A204.1 (cell line): ENCODE results near the gene MRI1.
A peak's percentile ranks its signal among the peaks of the same experiment; 100 is the strongest.
"Not testable (repeated sequence)": the region's sequence is repeated elsewhere in the genome, so short reads cannot be mapped to it uniquely, and the experiment has no call there.

ENCODE experiments used
- FAIRE-seq: peaks from 2 replicates; lab custom pipeline; 2012; peaks lifted over from hg19 to GRCh38; lab: Jason Lieb, UNC

Gene MRI1

GRCh38 chr19:13764101-13764807, at the start of gene MRI1:
MRI1 (plus strand) TSS chr19:13764522; CDS start chr19:13764589, 67 bp downstream.
- FAIRE-seq = no peak

- FAIRE-seq = no peak
Measured at GRCh38 chr19:13717194-13717643, 47.1 kb upstream of the MRI1 start.

GRCh38 chr19:13718733-13719132, 45.6 kb upstream of the MRI1 start:
- FAIRE-seq = no peak

GRCh38 chr19:13722146-13722545, 42.2 kb upstream of the MRI1 start:
- FAIRE-seq = no peak

- FAIRE-seq = no peak
Measured at GRCh38 chr19:13723206-13723605, 41.1 kb upstream of the MRI1 start.

- no peak for FAIRE-seq
Measured at GRCh38 chr19:13726323-13726722, 38.0 kb upstream of the MRI1 start.

GRCh38 chr19:13727798-13728197, 36.5 kb upstream of the MRI1 start:
- FAIRE-seq = no peak

GRCh38 chr19:13729859-13730258, 34.5 kb upstream of the MRI1 start:
- peak; percentile 54 for FAIRE-seq

GRCh38 chr19:13731147-13731964, 33.0 kb upstream of the MRI1 start:
- FAIRE-seq = peak; percentile 88

GRCh38 chr19:13732337-13732736, 32.0 kb upstream of the MRI1 start:
- no peak for FAIRE-seq

GRCh38 chr19:13734751-13735150, 29.6 kb upstream of the MRI1 start:
- FAIRE-seq = no peak

GRCh38 chr19:13738073-13738472, 26.2 kb upstream of the MRI1 start:
- no peak for FAIRE-seq

GRCh38 chr19:13741893-13742292, 22.4 kb upstream of the MRI1 start:
- no peak for FAIRE-seq

GRCh38 chr19:13742756-13743155, 21.6 kb upstream of the MRI1 start:
- FAIRE-seq = no peak

GRCh38 chr19:13744174-13744573, 20.1 kb upstream of the MRI1 start:
- FAIRE-seq = no peak

- FAIRE-seq = no peak
Measured at GRCh38 chr19:13747098-13747453, 17.2 kb upstream of the MRI1 start.

- FAIRE-seq = no peak
Measured at GRCh38 chr19:13748169-13748828, 16.0 kb upstream of the MRI1 start.

GRCh38 chr19:13751436-13751835, 12.9 kb upstream of the MRI1 start:
- no peak for FAIRE-seq

GRCh38 chr19:13753622-13754021, 10.7 kb upstream of the MRI1 start:
- not testable (repeated sequence) for FAIRE-seq

GRCh38 chr19:13756210-13756609, 8.1 kb upstream of the MRI1 start:
- FAIRE-seq = no peak

GRCh38 chr19:13757805-13758772, 6.2 kb upstream of the MRI1 start:
- FAIRE-seq = no peak

GRCh38 chr19:13758795-13759194, 5.5 kb upstream of the MRI1 start:
- no peak for FAIRE-seq
